GM18526 (cell line): Measurements from ENCODE around the gene PEX26.

Source experiments
- POLR2A ChIP-seq: IDR thresholded peaks from 3 replicates; pipeline ENCODE4 v1.6.1; 2011; ENCODE audit not compliant: insufficient read length; ENCODE audit errors: extremely low read depth

PEX26 gene

DNA sequence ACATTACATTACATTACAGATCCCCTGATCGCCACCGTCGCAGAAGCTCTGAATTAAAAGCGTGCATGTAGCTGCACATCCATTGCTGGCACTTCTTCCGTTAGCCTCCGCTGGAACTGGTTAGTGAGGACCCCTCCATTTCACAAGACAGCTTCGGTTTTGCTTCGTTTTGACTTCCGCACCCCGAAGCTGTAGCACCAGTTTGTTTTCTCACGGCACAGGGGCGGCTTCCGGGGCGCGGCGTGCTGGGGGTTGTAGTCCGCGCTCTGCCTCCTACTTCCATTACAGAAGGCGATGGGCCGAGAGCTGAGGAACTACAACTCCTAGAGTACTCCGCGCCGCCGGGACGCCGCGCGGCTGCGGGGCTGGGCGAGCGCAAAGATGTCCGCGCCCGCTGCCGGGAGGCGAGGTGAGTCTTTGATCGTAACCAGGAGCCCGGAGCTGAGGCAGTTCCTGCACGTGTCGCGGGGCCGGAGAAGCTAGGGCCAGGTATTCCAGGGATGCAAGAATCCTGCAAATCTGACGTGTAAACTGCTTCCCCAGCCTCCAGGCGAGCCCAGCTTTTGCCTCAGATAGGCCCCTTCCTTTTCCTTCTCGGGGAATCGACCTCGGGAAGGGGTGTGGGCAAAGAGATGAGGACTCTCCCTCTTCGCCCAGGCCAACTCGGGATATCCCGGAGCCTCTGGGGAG lies at the start of gene PEX26:
TSS of gene PEX26 (plus strand) at position 352 of the 690 bp plus-strand sequence. CDS start 387 bp downstream, outside the sequence.
- peak; percentile 73 for TF ChIP-seq POLR2A

DNA sequence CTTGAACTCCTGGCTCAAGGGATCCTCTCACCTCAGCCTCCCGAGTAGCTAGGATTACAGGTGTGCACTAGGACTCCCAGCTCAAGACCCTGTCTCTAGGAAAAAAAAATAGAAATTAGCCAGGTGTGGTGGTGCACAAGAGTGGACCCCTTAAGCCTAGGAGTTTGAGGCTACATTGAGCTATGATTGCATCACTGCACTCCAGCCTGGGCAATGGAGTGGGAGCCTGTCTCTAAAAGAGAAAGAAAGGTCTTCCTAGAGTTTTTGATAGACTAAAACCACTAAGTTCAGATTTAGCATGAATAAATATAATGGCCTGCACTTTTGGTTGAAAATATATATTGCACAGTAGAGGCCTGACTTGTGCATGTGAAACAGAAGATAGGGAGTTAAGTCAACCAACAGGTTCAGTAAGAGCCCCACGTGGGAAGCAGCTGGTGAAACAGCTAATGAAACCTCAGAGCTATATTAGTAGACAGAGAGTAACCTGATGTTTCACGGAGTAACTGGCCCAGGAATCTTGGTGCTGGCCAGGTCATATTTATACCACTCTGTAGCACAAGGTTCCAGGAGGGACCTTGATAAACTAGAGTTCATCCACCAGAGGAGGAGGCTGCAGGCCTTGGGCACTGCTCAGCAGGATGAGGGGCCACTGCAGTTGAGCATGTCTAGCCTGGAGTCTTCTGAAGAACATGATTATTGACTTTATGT lies 48.8 kb upstream of the PEX26 start:
- TF ChIP-seq POLR2A, result no peak

DNA sequence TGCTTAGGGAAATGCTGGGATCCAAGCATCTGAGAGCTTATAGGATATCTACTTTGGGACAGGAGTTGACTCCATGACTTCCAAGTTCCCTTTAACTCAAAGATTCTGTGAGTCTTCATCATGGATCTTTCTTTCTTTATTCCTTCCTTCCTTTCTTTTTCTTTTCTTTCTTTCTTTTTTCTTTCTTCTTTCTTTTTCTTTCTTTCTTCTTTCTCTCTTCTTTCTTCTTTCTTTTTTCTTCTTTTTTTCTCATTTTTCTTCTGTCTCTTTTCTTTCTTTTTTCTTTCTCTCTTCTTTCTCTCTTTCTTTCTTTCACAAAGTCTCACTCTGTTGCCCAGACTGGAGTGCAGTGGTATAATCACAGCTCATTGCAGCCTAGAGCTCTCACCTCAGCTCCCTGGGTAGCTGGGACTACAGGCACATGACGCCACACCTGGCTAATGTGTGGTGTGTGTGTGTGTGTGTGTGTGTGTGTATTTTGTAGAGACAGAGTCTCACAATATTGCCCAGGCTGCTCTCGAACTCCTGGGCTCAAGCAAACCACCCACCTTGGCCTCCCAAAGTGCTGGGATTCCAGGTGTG lies 48.0 kb upstream of the PEX26 start:
- TF ChIP-seq POLR2A, result no peak

DNA sequence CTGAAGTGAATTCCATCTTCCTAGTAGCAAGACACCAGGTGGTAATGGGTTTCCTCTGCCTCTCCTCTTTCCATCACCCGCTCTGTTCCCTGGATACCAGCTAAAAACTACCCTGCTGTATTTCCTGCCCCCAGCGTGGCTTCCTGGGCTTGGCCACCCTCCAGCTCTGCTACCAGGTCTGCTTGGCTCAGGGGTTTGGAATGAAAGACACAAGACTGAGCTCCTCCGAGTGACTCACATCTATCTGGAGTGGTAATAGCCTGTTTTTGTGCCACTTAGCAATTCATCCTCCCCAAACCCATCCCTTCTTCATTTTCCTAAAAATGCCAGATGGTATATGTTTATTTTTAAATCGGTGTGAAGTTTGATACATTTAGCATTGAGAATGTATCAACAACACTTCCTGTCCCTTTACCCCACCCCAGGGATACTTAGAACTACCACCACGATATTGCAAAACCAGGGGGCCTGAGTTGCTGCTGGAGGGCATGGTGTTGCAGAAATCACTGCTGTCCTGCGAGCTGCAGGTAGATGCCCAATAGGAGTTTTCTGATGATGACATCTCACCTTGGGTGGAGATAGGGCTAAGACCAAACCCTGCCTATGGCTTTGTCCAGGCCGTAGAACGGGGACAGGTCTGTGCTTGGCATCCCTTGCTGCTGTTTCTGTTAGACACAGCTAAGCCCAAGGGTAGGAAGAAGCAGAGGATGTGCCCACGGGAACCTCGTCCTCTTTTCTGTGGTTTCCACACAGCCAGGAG lies 45.9 kb upstream of the PEX26 start:
- TF ChIP-seq POLR2A, result no peak

DNA sequence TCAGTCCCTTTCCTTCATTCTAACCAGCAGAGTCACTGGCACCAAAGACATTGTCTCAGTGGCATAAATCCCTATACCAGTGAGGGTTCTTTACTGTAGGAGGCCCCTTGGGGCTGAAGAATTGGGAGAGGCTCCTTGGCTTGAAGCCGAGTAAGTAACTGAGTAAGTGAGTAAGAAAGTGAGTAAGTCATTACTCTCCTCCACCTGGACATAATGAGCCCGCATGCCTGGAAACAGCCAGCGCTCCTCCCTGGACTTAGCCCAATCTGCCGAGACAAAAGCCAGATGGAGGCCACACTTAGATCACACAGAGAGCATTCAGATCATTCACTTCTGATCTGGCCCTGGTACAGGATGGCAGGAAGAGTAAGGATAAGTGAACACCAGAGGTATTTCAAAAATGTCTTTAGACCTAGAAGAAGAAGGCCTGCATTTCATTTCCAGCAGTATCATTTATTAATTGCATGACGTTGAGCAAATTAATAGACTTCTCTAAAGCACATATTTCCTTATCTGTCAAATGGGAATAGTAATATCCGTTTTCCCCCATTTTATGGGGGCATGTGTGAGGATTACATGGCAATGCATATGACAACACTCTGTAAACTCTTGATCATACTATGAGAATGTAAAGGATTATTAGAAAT lies 45.2 kb upstream of the PEX26 start:
- no peak for TF ChIP-seq POLR2A

DNA sequence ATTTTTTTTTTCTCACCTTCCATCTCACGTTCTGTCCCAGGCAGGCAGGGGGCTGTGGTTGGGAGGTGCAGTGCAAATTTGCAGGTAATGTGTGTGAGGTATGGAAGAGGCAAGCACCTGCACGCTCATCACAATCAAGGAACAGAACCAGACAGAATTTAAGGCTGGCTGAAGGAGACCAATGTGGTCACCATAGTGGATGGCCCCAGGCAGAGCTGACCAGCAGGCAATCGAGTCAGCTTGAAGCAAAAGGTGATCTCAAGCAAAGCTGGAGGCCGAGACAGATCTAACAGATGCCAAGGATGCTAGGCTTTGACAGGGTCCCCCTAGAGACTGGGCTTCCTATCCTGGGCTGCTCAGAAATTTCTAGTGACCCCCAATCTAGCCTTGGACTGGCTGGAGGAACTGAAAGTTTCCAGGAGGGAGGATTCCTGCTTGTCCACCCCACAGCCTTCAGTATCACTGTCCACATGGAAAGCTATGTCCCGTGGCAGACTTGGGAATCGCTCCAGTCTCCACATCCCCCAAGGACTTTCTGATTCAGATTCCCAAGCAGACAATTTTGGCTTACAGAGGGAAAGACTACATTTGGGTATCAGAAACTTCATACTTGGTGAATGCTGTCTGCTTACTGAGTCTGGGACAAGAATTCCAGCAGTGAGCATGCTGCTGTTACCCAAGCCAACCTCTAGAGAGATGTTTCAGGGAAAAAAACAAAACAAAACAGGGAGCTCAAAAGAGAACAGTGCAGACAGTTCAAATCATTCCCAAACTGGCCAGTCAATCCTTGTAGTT lies 44.4 kb upstream of the PEX26 start:
- TF ChIP-seq POLR2A, result no peak

DNA sequence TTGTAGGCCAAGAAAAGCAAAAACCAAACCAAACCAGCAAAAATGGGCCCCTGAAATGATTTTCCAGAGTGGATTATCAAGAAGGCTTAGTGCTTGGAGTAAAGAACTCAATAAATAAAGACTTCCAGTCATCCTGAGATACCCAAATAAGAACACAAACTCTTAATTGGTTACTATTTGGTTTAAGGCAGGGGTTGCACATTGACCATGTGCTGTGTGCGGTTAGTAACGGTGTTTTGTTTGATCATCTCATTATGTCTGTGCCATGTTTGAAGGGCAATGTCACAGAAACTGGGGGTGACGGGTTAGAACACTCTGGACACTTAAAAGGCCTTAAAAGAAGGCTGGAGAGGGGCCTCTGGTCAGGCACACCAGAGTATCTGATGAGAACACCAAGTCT lies 43.7 kb upstream of the PEX26 start:
- TF ChIP-seq POLR2A, result no peak

DNA sequence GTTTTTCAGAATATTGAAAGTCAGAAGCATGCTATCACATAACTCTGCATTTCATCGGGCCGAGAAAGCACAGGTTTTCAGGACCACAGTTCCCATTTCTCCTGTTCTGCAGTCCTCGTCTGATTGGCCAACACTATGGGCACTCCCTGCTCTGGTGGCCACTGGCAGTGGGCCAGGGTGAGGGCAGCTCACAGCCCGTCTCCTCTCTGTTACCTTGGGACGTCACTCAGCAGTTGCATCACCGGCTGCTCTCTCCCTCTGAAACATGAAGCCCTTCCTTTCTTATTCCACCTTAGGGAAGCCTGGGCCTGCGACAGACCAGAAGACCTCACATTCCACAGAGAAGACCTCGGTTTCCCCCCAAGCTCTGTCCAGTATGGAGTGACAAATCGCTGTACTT lies 42.0 kb upstream of the PEX26 start:
- TF ChIP-seq POLR2A, result no peak

DNA sequence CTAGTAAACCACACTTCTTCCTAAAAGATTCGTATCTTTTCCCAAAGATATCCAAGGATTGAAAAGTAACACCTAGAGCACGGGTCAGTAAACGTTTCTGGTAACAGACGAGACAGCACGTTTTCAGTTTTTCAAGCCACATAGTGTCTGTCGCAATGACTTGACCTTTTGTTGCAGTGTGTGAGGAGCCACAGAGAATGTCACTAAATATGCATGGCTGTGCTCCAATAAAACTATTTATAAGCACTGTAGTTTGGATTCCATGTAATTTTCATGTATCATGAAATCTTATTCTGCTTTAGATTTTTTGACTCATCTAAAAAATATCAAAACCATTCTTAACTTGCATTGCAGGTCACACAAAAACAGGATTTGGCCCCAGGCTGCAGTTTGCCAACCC lies 35.1 kb upstream of the PEX26 start:
- no peak for TF ChIP-seq POLR2A

DNA sequence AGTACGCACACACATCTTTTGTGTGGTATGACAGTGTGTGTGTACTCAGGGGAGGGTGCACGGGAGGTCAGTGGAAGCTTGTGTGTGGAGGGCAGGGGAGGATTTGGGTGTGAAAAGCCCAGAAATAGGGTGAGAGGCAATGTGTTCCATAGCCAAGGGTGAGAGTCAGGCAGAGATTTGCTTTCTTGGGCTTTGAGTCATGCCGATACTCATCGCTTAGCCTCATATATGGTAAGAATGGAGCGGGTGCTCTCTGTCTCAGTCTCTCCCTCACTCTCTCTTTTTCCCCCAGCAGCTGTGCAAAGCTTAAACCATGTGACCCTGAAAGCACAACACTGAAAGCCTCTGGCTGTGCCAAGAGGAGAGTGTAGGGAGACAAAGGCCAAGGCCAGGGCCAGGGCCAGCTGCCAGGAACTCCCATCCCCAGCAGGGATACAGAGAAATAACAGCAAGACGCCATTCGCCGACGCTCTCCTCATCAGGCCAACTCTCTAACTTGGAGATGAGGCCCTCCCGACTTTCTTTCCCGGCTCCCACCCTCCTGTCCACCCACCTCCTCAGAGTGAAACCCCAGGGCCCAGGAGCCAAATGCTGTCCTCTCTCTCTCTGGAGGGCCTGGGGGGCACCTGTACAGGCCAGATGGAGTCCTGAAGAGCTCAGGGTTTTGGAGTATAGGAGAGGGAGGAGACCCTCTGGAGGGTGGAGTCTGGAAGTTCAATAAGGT lies 33.1 kb upstream of the PEX26 start:
- TF ChIP-seq POLR2A, result no peak

DNA sequence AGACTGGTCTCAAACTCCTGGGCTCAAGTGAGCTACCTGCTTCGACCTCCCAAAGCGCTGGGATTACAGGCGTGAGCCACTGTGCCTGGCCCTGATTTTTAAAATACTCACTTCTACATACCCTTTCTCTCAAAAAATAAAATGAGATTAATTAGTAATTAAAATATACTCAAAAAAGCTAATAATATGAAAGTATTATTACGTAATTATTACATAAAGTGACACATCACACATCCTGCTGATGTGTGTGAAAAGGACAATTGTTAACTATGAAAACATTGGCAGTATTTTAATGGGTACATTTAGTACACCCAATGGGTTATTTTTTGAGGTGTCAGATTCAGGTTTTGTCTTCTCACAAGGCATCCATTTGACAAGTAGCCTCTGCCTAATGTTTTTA lies 32.0 kb upstream of the PEX26 start:
- no peak for TF ChIP-seq POLR2A

DNA sequence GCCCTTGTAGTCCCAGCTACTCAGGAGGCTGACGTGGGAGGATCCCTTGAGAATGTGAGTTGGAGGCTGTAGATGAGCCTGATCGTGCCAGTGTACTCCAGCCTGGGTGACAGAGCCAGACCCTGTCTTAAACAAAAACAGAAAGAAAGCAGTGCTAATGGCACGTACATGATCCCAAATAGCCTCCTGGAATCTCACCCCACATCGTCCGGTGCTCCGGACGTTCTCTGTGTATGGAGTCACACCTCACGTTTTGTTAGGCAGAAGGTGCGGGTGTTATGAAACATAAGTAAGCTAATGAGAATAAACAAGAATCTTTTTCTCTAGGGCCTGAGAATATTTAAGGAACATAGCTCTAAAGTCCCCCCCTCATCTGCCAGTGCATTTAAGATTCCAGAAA lies 29.7 kb upstream of the PEX26 start:
- no peak for TF ChIP-seq POLR2A

DNA sequence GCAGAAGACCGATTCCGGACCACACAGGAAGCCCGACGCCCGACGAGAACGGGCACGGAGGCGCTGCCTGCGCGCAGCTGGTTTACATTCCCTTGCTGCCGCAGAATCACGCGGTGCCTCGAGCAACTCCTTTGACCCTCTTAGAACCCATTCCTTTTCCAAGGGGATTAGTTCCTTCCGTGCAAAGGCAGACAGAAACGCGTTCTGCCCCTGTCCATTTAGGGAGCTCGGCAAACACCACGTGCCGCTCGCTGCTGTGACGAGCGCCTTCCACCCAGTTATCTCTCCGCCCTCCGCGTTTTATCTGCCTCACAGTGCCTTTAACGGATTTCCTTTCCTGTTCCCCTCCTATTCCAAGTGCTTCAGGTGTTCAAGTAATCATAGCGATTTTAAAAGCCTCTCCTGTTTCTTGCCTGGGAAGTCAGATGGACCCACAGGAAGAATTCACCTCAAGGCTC lies 29.3 kb upstream of the PEX26 start:
- TF ChIP-seq POLR2A, result no peak

DNA sequence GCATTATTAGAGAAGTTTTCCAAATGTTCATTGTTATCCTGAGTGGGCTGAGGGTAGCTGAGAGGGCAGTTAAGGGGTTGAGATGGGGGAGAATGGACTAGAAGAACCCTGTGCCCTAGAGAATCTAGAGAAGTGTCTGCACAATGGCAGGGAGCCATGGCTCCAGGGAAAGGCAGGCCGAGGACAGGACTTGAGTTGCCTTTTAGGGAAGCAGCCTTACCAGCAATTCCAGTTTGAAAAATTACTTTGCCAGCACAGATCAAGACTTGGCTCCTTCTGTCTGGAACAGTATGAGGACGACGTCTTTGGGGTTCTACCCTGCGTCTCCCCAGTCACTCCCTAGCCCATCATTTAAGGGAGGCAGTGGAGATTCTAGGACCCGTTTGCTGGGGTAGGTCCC lies 27.7 kb upstream of the PEX26 start:
- no peak for TF ChIP-seq POLR2A
